Stimulated activated CD8-positive, alpha-beta memory T cell treated with anti-CD3 and anti-CD28 coated beads, Interleukin-7, amount 100 ng/mL, for 1 hour (primary cell): ENCODE results near the gene KIF3A.

Experiments used
- DNase-seq, 2 donors: peaks; one replicate each; pipeline ENCODE4 v3.0.0-alpha.2; 2020; ENCODE audit warnings: low read depth in 2 of 2

The KIF3A gene

GRCh38 chr5:132663771-132664695 lies 73.3 kb downstream of the KIF3A start:
- no peak for DNase-seq

- no peak for DNase-seq
These were observed 74.2 kb downstream of the KIF3A start for GRCh38 chr5:132662925-132663770.

GRCh38 chr5:132662004-132662401 lies 75.3 kb downstream of the KIF3A start:
- DNase-seq: no peak

DNA sequence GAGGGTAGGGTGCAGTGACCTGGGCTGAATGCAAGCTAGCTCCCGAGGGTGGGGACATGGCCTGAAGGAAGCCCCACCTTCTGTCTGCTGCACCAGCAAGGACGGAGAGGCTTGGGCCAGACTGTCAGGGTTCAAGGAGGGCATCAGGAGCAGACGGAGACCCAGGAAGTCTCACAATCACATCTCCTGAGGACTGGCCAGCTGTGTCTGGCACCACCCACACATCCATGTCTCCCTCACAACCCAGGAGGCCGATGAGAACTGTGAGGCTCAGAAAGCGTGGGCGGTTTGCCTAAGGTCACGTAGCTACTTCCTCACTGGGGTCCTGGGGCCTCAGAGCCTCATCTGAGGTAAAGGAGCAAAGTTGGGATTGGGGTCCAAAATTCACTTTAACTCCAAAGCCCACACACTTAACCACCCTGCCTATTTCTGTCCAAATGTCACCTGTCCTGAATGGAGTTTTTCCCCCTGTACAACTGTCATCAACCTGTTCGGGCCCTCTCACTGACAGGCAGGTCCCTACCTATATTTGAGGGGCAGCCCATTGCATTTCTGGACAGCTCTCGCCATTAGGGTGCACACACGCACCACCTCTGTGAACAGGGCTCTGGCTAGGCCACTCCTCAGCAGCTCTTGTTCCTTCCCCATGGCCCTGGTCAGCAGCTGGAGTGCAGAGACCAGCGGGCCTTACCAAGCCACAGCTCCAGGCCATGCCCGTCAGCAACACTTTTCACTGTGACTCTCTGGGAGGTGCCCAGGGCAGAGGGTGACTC lies 75.9 kb downstream of the KIF3A start:
- DNase-seq: no peak

DNA sequence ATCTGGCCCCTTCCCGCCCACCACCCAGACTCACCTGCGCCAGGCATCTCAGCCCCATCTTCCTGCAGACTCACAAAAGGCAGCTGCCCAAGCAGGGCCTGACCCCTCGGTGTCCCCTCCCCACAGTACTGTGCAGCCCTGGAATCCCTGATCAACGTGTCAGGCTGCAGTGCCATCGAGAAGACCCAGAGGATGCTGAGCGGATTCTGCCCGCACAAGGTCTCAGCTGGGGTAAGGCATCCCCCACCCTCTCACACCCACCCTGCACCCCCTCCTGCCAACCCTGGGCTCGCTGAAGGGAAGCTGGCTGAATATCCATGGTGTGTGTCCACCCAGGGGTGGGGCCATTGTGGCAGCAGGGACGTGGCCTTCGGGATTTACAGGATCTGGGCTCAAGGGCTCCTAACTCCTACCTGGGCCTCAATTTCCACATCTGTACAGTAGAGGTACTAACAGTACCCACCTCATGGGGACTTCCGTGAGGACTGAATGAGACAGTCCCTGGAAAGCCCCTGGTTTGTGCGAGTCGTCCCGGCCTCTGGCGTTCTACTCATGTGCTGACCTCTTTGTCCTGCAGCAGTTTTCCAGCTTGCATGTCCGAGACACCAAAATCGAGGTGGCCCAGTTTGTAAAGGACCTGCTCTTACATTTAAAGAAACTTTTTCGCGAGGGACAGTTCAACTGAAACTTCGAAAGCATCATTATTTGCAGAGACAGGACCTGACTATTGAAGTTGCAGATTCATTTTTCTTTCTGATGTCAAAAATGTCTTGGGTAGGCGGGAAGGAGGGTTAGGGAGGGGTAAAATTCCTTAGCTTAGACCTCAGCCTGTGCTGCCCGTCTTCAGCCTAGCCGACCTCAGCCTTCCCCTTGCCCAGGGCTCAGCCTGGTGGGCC lies 77.5 kb downstream of the KIF3A start:
- no peak for DNase-seq

GRCh38 chr5:132658381-132659302 lies 78.7 kb downstream of the KIF3A start:
- DNase-seq: no peak

GRCh38 chr5:132657676-132658380 lies 79.5 kb downstream of the KIF3A start, which contains the start of gene IL13:
Gene IL13 (plus strand): TSS chr5:132658173. CDS start chr5:132658187, 14 bp downstream.
- no peak for DNase-seq

DNA sequence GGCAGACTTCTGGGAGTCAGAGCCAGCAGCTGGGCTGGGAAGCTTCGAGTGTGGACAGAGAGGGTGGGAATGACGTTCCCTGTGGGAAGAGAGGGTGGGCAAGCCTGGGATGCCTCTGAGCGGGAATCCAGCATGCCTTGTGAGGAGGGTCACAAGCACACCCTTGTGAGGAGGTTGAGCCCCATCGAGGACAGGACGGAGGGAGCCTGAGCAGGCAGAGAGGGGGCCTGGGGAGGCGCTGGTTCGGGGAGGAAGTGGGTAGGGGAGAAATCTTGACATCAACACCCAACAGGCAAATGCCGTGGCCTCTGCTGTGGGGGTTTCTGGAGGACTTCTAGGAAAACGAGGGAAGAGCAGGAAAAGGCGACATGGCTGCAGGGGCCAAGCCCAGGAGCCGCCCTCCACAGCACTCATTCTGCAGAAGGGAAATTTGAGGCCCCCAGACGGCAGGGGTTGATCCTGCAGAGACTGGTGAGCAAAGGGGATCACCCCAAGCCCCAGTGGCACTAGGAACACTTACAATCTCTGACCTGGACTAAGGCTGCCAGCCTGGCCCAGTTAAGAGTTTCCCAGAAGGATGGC lies 80.5 kb downstream of the KIF3A start:
- DNase-seq: no peak

DNA sequence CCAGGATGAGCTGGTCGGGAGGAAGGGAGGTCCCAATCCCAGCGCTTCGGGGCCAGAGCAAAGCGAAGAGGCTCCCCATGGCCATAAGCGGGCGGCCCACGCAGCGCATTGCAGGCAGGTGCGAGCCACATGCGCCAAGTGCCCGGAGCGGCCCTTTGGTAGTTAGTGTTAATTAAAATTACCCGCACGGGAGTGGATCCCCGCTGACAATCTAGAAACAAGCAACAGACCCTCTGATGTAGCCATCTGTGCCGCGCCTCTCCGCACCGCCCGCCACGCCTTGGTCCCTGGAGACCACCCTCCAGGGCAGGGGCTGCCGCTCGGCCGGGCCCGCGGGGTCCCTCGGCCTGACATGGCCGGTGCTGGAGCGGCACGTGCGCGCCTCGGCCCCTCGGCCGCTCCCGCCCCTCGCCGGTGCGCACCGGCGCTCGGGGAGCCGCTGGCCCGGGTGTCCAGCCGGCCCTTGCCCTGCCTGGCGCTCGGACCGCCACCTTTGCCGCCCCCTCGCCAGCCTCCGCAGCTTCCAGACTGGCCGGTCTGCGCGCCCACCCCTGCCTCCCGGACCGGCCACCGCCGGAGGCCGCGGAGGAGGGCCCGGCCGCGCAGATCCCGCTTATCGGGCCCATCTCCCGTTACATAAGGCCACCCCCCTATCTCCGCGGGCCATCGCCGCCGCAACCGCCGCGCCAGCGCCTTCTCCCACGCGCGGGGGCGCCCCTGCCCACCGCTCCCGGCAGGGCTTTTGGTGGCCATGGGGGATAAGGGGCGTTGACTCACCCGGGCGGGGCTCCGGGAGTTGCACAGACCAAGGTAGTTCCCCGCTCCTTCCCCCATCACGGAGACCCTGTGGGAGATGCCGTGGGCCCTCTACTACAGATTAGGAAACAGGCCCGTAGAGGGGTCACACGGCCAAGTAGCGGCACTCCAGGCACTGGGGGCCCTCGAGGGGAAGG lies 81.2 kb downstream of the KIF3A start:
- DNase-seq: no peak

DNA sequence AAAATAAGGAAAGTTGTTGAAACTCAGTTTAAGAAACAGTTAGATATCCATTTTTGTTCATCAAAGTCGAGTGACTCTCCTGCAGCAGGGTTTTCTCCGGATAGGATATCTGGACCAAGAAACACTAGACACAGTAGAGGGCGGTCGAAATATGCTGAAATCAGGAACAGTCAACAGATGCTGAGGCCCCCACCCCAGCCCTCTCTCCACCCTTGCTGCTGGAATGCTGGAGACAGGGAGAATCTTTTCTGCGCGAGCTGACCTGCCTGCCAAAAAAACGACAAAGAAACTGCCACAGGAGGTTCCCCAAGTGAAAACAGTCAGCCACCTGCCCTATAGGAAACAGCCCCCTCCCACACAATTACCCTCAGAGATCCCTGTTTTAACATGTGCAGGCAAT lies 83.6 kb downstream of the KIF3A start:
- no peak for DNase-seq

GRCh38 chr5:132651838-132652469 lies 85.4 kb downstream of the KIF3A start:
- no peak for DNase-seq

DNA sequence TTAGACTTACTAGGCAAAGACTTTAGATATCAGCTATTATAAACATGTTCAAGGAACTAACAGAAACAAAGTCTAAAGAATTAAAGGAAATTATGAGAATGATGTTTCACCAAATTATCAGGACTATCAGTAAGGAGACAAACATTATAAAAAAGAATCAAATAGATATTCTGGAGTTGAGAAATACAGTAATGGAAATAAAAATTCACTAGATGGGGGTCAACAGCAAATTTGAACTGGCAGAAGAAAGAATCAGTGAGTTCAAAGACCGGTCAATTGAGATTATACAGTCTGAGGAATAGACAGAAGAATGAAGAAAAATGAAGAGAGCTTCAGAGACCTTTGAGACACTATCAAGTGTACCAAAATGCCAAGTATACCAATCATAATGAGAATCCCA lies 89.0 kb downstream of the KIF3A start:
- no peak for DNase-seq

DNA sequence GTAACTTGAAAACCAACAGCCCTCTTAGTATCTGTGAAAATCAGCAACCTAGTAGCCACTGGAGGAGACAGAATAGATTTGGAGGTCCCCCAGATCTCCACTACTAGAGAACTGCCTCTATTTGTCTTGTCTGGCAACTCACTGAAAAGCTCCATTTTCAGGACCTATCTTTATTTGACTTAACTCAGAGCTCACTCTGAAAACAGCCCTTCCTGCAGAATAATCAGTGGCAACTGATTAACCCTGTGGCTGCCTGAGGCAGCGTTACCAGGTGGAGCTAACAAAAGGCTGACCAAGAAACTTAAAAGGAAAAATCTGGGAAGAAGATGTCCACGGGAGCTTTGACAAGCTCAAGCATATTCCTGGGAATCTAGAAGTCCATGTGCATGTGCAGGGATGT lies 89.9 kb downstream of the KIF3A start:
- DNase-seq: no peak

GRCh38 chr5:132646583-132647266 lies 90.6 kb downstream of the KIF3A start:
- DNase-seq: no peak

DNA sequence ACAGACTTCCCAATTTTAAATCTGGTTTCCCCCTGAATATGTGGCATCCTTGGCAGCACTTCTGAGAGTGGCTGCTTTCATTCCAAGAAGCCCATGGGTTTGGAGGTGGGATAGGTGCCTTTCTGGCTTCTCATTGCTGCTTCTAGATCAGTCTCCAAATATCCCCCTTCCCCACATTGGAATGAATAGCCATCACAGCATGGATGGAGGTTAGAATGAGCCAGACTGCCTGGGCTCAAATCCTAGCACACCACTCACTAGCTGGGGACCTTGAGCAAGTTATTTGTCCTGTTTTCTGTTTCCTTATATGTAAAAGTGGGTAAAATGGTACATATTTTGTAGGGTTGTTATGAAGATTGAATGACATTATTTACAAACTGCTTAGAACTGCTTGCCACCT lies 93.2 kb downstream of the KIF3A start:
- no peak for DNase-seq
